IPS DF 6.9 (cell line): Measurements from ENCODE around the gene IFITM10.

Source experiments
- DNase-seq: peaks from one replicate; pipeline ENCODE4 v3.0.0-alpha.2; 2013; ENCODE audit warnings: low read depth, low spot score
- H3K27ac ChIP-seq: one replicate; pipeline ENCODE4 v1.5.1; 2013; ENCODE audit warnings: low read length, control low read depth
- H3K27me3 ChIP-seq: 2 replicates; pipeline ENCODE4 v1.6.1; 2013; ENCODE audit warnings: mild to moderate bottlenecking, low read length; ENCODE audit not compliant: control insufficient read depth, insufficient read depth
- H3K36me3 ChIP-seq: 2 replicates; pipeline ENCODE4 v1.6.1; 2013; ENCODE audit warnings: low read length; ENCODE audit not compliant: control insufficient read depth, insufficient read depth
- H3K4me1 ChIP-seq: 2 replicates; pipeline ENCODE4 v1.6.1; 2013; ENCODE audit warnings: low read length; ENCODE audit not compliant: control insufficient read depth, insufficient read depth
- H3K4me3 ChIP-seq: 2 replicates; pipeline ENCODE4 v1.5.1; 2013; ENCODE audit warnings: mild to moderate bottlenecking, low read length
- H3K9me3 ChIP-seq: 2 replicates; pipeline ENCODE4 v1.6.1; 2013; ENCODE audit warnings: low read length, inconsistent platforms; ENCODE audit not compliant: control insufficient read depth, insufficient read depth
- WGBS: extraction: QIAGEN DNeasy Blood & Tissue Kit; methylation state at CpG from one replicate; pipeline ENCODE4 v1.1.7; 2013; ENCODE audit warnings: mixed read lengths, missing lambda C conversion rate; ENCODE audit not compliant: insufficient read length, insufficient coverage; 5-methylcytosine and 5-hydroxymethylcytosine counted together

IFITM10 gene

GRCh38 chr11:1705126-1706052 is 45.0 kb downstream of the IFITM10 start:
- H3K27ac ChIP-seq, result no peak overlapping the region
- no CpG with 5 or more reads among the region's 15 CpGs for WGBS
- no peak overlapping the region for H3K4me3 ChIP-seq
- H3K27me3 ChIP-seq, result no peaks in the 10 kb centered on the region
- H3K9me3 ChIP-seq, result no peaks in the 10 kb centered on the region
- no peaks in the 10 kb centered on the region for H3K4me1 ChIP-seq
- no peak for DNase-seq
- no peaks in the 10 kb centered on the region for H3K36me3 ChIP-seq

GRCh38 chr11:1703146-1703545 is 47.2 kb downstream of the IFITM10 start:
- H3K27me3 ChIP-seq, result no peaks in the 10 kb centered on the region
- H3K4me3 ChIP-seq, result no peak overlapping the region
- H3K36me3 ChIP-seq, result no peaks in the 10 kb centered on the region
- no peaks in the 10 kb centered on the region for H3K4me1 ChIP-seq
- no peaks in the 10 kb centered on the region for H3K9me3 ChIP-seq
- no peak for DNase-seq
- no peak overlapping the region for H3K27ac ChIP-seq
- no CpG with 5 or more reads among the region's 6 CpGs for WGBS

- WGBS, result no CpG with 5 or more reads among the region's 10 CpGs
- Histone ChIP-seq H3K27me3 (no peaks in the 10 kb centered on the region), H3K36me3 (no peaks in the 10 kb centered on the region), H3K9me3 (no peaks in the 10 kb centered on the region), H3K4me1 (no peaks in the 10 kb centered on the region), H3K27ac (no peak overlapping the region), H3K4me3 (no peak overlapping the region)
- no peak for DNase-seq
These were observed 47.9 kb downstream of the IFITM10 start for GRCh38 chr11:1702506-1702905.

GRCh38 chr11:1701091-1701807 is 49.1 kb downstream of the IFITM10 start:
- Histone ChIP-seq H3K4me3 (no peak overlapping the region), H3K27ac (no peak overlapping the region), H3K36me3 (no peaks in the 10 kb centered on the region), H3K27me3 (no peaks in the 10 kb centered on the region), H3K4me1 (no peaks in the 10 kb centered on the region), H3K9me3 (no peaks in the 10 kb centered on the region)
- DNase-seq, result no peak
- no CpG with 5 or more reads among the region's 10 CpGs for WGBS

GRCh38 chr11:1699771-1700170 is 50.6 kb downstream of the IFITM10 start:
- H3K36me3 ChIP-seq, result no peaks in the 10 kb centered on the region
- H3K27me3 ChIP-seq, result no peaks in the 10 kb centered on the region
- H3K4me3 ChIP-seq, result no peak overlapping the region
- no peaks in the 10 kb centered on the region for H3K9me3 ChIP-seq
- DNase-seq, result no peak
- no peaks in the 10 kb centered on the region for H3K4me1 ChIP-seq
- WGBS, result no CpG with 5 or more reads among the region's 5 CpGs
- H3K27ac ChIP-seq, result no peak overlapping the region

GRCh38 chr11:1696608-1697570 is 53.5 kb downstream of the IFITM10 start, which contains the start of gene KRTAP5-6:
KRTAP5-6 (plus strand) TSS chr11:1697195; CDS start chr11:1697246, 51 bp downstream.
- Histone ChIP-seq H3K27me3 (no peaks in the 10 kb centered on the region; the same call in 1 of the 2 replicates), H3K9me3 (no peaks in the 10 kb centered on the region), H3K4me3 (no peak within 1 kb of the TSS), H3K36me3 (no peaks in the 10 kb centered on the region), H3K4me1 (peaks cover 3% of the 10 kb centered on the region), H3K27ac (no peak within 1 kb of the TSS)
- no peak for DNase-seq
- no CpG with 5 or more reads among the region's 11 CpGs for WGBS

- peaks cover 3% of the 10 kb centered on the region for H3K4me1 ChIP-seq
- WGBS, result no CpG with 5 or more reads among the region's 3 CpGs
- no peaks in the 10 kb centered on the region for H3K36me3 ChIP-seq
- no peak for DNase-seq
- H3K4me3 ChIP-seq, result no peak overlapping the region
- no peak overlapping the region for H3K27ac ChIP-seq
- H3K27me3 ChIP-seq, result no peaks in the 10 kb centered on the region; the same call in 1 of the 2 replicates
- H3K9me3 ChIP-seq, result no peaks in the 10 kb centered on the region
These were observed 54.8 kb downstream of the IFITM10 start for GRCh38 chr11:1695548-1696108.

- H3K27me3 ChIP-seq, result no peaks in the 10 kb centered on the region; the same call in 1 of the 2 replicates
- WGBS, result no CpG with 5 or more reads among the region's 15 CpGs
- H3K4me3 ChIP-seq, result no peak overlapping the region
These were observed 55.4 kb downstream of the IFITM10 start for GRCh38 chr11:1694846-1695547.

GRCh38 chr11:1694064-1694845 is 56.1 kb downstream of the IFITM10 start:
- Histone ChIP-seq H3K9me3 (no peaks in the 10 kb centered on the region), H3K36me3 (no peaks in the 10 kb centered on the region), H3K27ac (no peak overlapping the region), H3K27me3 (no peaks in the 10 kb centered on the region; the same call in 1 of the 2 replicates), H3K4me1 (peaks cover 3% of the 10 kb centered on the region), H3K4me3 (peak overlapping the region; percentile 29; the same call in 1 of the 2 replicates)
- no CpG with 5 or more reads among the region's 45 CpGs for WGBS
- peak; percentile 89 for DNase-seq

More at GRCh38 chr11:1694846-1695547, 55.4 kb downstream of the IFITM10 start:
- H3K27ac ChIP-seq, result no peak overlapping the region
- no peaks in the 10 kb centered on the region for H3K9me3 ChIP-seq
- peaks cover 3% of the 10 kb centered on the region for H3K4me1 ChIP-seq
- no peaks in the 10 kb centered on the region for H3K36me3 ChIP-seq
- DNase-seq, result no peak
